Cardiac muscle cell (in vitro differentiated cells and primary cell): ENCODE measurements around the gene YPEL2. TPM values are rescaled to one million over a fixed set of nuclear protein-coding genes. Genes with fewer than 3 reads are reported as not detected.

Experiments
- DNase-seq, 2 donors: peaks; one replicate each; pipeline versions ENCODE4 v3.0.0 to v3.0.0-alpha.2; 2010 to 2017; ENCODE audit warnings: low read depth in 1 of 2, low spot score in 1 of 2
- H3K27ac ChIP-seq: fragments of 200-600 bp; sonication (generic); 2 replicates; pipeline ENCODE4 v1.5.1; 2016
- H3K27me3 ChIP-seq: fragments of 200-600 bp; sonication (generic); 2 replicates; pipeline ENCODE4 v1.6.0; 2016; ENCODE audit warnings: control low read depth
- H3K36me3 ChIP-seq: fragments of 200-600 bp; sonication (generic); 2 replicates; pipeline ENCODE4 v1.5.1; 2016; ENCODE audit warnings: control low read depth
- H3K4me1 ChIP-seq: fragments of 200-600 bp; sonication (generic); 2 replicates; pipeline ENCODE4 v1.8.1; 2017; ENCODE audit warnings: low read depth, mild to moderate bottlenecking, mixed run types
- H3K4me3 ChIP-seq: fragments of 200-600 bp; sonication (generic); 2 replicates; pipeline ENCODE4 v1.5.1; 2016; ENCODE audit warnings: mild to moderate bottlenecking
- H3K9me3 ChIP-seq: fragments of 200-600 bp; sonication (generic); 2 replicates; pipeline ENCODE4 v1.5.1; 2017; ENCODE audit warnings: low read depth, mild to moderate bottlenecking, control low read depth
- polyA plus RNA-seq: library from polyadenylated mRNA; unstranded; fragments of >200 nt; fragmentation: Nextera tagmentation; extraction: Ambion mirVana; gene quantifications from 2 replicates; pipeline ENCODE4 v1.2.1, GENCODE V29; 2016
- total RNA-seq: library from RNA; depleted of rRNA; stranded (reverse); fragments of >200 nt; gene quantifications from 2 replicates; pipeline ENCODE4 v1.2.3, GENCODE V29; 2016
- TF ChIP-seq, protein P1 (sequence below): IDR thresholded peaks from 2 replicates; pipeline ENCODE4 v1.5.1; 2012; ENCODE audit warnings: low read depth, mild to moderate bottlenecking, low read length

YPEL2 gene
- total and polyA plus RNA-seq, 2 experiments from 2014 or later, result 79.3 to 80.7 TPM

GRCh38 chr17:59327981-59328290 lies 3.5 kb upstream of the YPEL2 start:
- H3K9me3 ChIP-seq, result no peaks in the 10 kb centered on the region
- H3K36me3 ChIP-seq, result no peaks in the 10 kb centered on the region
- H3K4me1 ChIP-seq, result peaks cover 27% of the 10 kb centered on the region
- no peak for DNase-seq
- H3K4me3 ChIP-seq, result no peak overlapping the region
- H3K27me3 ChIP-seq, result no peaks in the 10 kb centered on the region
- no peak overlapping the region for H3K27ac ChIP-seq
- TF ChIP-seq, protein P1, sequence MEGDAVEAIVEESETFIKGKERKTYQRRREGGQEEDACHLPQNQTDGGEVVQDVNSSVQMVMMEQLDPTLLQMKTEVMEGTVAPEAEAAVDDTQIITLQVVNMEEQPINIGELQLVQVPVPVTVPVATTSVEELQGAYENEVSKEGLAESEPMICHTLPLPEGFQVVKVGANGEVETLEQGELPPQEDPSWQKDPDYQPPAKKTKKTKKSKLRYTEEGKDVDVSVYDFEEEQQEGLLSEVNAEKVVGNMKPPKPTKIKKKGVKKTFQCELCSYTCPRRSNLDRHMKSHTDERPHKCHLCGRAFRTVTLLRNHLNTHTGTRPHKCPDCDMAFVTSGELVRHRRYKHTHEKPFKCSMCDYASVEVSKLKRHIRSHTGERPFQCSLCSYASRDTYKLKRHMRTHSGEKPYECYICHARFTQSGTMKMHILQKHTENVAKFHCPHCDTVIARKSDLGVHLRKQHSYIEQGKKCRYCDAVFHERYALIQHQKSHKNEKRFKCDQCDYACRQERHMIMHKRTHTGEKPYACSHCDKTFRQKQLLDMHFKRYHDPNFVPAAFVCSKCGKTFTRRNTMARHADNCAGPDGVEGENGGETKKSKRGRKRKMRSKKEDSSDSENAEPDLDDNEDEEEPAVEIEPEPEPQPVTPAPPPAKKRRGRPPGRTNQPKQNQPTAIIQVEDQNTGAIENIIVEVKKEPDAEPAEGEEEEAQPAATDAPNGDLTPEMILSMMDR, result no peak

DNA sequence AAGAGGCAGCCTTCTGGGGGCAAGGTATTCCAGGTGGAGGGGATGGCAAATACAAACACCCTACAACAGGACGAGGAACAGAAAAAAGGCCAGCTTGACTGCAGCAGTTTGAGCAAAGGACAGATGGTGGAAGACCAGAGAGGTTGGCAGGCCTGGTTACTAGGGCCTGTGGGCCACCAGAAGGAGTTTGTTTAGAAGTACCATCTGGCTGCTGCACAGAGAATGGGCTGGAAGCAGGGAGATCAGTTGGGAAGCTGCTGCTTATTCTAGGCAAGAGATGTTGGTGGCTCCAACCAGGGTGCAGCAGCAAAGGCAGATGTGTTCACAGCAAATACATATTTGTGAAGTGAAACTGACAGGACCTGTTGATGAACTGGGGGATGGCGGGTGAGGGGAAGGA lies 2.9 kb upstream of the YPEL2 start:
- Histone ChIP-seq H3K27ac (peak overlapping the region; percentile 60), H3K9me3 (no peaks in the 10 kb centered on the region)
- TF ChIP-seq, protein P1, result no peak

DNA sequence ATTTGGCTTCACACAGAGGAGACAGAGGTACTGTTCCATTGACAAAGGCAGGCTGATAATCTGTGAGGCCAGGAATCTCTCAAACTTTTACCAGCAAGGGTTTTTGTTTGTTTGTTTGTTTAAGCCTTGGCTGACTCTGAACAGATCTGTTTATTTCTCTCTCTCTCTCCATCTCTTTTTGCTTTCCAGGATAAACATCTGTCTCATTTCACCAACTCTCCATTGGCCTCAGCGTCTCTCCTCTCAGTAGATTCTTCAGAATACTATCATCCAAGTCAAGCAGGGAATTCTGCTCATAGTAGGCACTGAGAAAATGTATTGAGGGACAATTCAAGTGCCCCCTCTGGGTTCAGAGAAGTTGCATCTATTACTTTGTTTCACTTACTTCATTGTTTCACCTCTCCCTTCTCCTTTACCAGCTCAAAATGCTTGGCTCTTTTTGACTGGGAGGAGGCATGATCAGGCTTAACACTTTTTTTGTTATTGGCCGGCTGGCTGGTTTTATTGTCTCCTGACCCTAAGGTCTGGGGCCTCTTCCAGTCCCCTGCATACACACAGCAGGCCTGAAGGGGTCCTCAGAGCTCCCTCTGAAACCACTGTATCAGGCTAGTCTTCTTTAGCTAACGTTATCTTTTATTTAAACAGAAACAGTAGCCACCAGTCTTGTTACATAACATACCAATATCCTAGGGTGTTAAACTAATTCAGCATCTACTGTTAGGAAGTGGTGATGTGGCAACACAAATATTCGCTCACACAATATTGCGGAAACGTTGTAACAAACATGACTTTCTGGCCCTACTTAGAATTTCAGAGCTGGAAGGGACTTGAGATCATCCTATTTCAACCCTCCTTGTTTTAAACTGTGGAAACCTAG lies 2.0 kb upstream of the YPEL2 start:
- Histone ChIP-seq H3K36me3 (no peaks in the 10 kb centered on the region), H3K9me3 (no peaks in the 10 kb centered on the region), H3K27ac (peak overlapping the region; percentile 76), H3K4me1 (peaks cover 39% of the 10 kb centered on the region), H3K27me3 (no peaks in the 10 kb centered on the region), H3K4me3 (no peak overlapping the region)
- DNase-seq, result peak; percentile 83 to 90
- TF ChIP-seq, protein P1, result peak; percentile 94

More for the DNA sequence above, 2.9 kb upstream of the YPEL2 start:
- no peak overlapping the region for H3K4me3 ChIP-seq
- H3K27me3 ChIP-seq, result no peaks in the 10 kb centered on the region
- no peaks in the 10 kb centered on the region for H3K36me3 ChIP-seq
- DNase-seq, result no peak
- peaks cover 32% of the 10 kb centered on the region for H3K4me1 ChIP-seq

DNA sequence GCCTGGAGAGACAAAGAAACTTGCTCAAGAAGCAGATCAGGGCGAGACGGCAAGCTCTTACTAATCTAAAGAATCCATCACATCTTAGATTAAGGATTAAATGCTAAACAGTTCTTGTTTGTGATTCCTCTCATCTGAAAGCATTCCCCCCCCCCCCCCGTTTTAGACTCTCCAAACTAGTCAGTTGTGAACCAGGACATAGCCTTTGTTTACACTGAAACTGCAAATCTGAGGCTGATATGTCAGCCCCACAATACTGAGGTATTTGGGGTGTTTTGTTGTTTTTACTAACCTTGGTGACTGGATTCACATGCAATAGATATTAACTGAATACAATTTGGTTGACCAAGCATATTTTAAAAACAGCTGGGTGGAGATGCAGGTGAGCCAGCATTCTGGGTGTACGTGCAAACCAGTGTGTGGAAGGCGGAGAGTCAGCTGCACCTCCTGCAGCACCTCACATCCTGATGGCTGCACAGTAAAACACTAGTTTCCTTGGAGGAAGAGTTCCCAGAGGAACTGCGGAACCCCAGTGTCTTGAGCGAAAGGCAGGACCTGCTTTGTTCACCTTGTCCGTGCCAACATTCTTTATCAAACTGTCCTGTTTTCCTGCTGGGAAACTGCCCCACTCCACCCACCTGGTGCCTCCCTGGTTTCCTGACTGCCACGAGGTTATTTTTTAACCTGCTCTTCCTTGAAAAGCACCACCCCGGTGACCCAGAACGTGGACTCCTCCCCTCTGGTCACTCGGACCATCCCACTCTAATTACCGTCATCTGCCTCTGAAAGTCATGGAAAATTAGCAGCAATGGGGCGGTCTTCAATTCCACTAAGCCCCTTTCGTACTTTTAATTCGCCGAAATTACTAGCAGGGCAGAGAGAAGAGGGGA lies 1.2 kb upstream of the YPEL2 start:
- H3K27ac ChIP-seq, result peak overlapping the region; percentile 76
- H3K4me1 ChIP-seq, result peaks cover 48% of the 10 kb centered on the region
- peak overlapping the region; percentile 99 for H3K4me3 ChIP-seq

More for the DNA sequence above, 1.2 kb upstream of the YPEL2 start:
- Histone ChIP-seq H3K9me3 (no peaks in the 10 kb centered on the region), H3K36me3 (no peaks in the 10 kb centered on the region), H3K27me3 (no peaks in the 10 kb centered on the region)
- peak in 1 of 2 donors; percentile 38 for DNase-seq
- TF ChIP-seq, protein P1, result no peak
